HG02610 (cell line): ENCODE data around the gene GAS7.
"Not testable (repeated sequence)": the region's sequence is repeated elsewhere in the genome, so short reads cannot be mapped to it uniquely, and the experiment has no call there.

Source experiments
- ATAC-seq: cut with Tn5 transposase; IDR thresholded peaks from one replicate; pipeline ENCODE4 v1.9.1; 2021; ENCODE audit warnings: mild to moderate bottlenecking, moderate library complexity; ENCODE audit not compliant: unreplicated experiment

The GAS7 gene

GRCh38 chr17:9928601-9929333, 269.6 kb downstream of the GAS7 start:
- no peak for ATAC-seq

- no peak for ATAC-seq
These were observed 272.1 kb downstream of the GAS7 start for GRCh38 chr17:9926150-9926804.

GRCh38 chr17:9925457-9925856, 272.9 kb downstream of the GAS7 start:
- no peak for ATAC-seq

DNA sequence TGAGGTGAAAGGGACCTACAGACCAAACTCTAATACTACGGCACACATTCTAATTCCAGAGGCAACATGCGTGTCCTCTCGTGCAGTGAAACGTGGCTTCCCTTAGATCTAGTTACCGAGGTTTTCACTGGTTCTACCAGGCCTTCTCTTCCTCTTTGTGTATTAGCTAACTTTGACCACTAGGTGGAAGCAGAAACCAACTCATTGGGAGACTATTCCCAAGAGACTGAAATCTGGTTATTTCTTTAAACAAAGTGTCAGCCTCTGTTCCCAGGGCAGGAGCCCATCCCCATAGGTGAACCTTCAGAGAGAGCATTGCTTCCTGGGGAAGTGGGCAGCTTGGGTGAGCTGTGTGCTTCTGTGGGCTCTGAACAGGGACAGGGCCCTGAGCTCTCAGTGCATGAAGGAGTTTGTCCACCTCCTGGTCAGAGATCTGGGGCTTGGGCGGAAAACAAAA, 273.6 kb downstream of the GAS7 start:
- ATAC-seq: peak; percentile 51

DNA sequence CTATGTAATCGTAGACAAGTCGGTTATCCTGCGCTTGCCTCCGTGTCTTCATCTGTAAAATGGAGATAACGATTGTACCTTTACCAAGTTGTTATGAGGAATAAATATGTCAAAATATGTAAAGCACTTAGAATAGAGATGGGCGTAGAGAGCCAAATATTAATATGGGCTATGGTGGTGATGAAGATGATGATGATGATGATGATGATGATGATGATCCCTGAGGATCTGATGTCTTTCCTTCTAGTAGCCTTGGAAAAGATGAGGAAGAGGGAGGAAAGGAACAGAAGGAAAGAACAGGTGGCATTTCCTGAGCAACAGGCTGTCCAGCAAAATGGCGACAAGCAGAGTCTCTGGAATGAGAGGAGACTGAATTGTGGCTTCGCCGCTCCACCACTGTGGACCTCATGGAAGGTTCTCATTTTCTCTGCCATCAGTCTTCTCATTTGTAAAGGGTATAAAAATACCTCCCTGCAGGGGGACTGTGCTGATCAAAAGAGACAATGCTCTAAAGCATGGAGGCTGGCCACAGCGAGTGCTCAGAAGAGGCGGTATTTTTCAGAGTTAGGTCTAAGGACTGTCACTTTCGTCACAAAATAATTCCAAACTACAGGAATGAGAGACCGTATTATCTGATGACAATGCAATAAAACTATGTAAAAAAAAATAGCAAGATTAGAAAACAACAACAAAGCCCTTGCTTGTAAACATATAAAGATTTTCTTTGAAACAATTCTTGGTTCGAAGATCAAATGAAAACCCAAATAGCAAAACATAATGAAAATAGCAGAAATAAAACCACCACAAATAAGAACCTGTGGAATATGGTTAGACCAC, 276.2 kb downstream of the GAS7 start:
- no peak for ATAC-seq

DNA sequence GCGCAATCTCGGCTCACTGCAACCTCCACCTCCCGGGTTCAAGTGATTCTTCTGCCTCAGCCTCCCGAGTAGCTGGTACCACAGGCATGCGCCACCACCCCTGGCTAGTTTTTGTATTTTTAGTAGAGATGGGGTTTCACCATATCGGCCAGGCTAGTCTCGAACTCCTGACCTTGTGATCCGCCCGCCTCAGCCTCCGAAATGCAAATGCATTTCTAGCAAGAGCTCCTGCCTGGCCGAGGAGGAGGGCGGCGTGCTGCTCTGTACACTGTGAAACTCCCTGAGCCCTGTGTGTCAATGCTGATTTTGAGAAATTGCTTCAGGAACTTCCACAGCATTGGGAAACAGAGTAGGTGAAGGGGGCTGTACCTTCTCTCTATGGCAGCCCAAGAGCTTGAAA, 277.2 kb downstream of the GAS7 start:
- not testable (repeated sequence) for ATAC-seq

DNA sequence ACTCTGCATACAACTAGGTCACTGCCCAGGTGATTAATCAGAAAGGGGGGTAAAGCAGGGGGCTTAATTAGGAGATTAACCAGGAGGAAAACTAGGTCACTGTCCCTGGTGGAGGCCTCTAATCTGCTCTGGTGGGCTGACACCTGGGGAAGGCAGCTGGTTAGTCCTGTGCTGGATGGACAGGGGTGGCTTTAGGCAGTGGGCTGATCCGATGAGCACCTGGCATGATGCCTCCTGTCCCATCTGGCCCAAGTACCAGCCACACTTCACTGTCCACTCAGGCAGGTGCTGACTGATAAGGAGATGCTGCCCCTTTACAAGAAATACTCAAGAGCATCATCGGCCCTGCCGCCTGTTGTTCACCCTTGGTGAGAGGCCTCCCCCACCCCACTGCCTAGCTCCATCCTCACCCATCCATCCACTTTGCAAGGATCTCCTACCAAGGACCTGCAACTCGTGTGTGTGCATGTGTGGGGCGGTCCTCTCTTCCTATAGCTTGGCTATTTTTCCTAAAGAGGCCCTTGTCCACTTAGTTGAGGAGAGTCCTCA, 279.5 kb downstream of the GAS7 start:
- no peak for ATAC-seq

DNA sequence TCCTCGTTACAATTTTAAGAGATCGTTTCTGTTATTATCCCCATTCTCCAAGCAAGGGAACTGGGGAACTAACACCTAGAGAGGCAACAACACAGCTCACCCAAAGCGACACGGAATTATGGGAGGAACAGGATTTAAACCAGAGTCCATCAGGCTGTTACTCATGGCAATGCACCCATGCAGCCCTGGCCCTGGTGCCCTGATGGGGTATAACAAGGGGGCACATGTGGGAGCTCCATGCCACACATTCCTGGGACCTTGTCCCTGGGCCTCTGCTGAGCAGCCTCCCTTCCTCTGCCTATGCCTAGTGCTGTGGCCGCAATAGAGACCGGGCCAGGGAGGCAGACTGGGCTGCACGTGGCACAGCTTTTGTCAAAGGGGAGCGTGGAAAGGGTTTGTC, 280.1 kb downstream of the GAS7 start:
- no peak for ATAC-seq

- no peak for ATAC-seq
These were observed 280.6 kb downstream of the GAS7 start for GRCh38 chr17:9917801-9918200.

GRCh38 chr17:9917131-9917530, 281.3 kb downstream of the GAS7 start:
- no peak for ATAC-seq

- ATAC-seq: no peak
These were observed 282.3 kb downstream of the GAS7 start for GRCh38 chr17:9916108-9916507.

DNA sequence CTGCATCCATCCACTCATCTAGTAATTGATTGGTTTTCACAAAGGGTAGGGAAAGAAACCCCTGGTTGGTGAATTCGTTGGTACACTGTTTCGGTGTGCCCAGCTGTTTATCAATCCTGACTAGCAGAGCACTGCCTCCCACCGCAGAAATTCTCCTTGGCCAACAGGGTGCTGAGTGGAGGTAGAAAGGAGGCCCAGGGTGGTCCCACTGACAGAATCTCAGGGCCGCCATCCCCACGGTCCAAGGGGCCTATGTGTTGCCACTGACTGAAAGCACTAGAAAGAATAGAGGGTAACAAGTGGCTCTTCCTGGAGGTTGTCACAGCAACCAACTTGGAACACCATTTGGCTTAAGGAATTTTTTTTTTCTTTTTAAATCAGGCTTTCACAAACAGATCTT, 284.9 kb downstream of the GAS7 start:
- no peak for ATAC-seq

DNA sequence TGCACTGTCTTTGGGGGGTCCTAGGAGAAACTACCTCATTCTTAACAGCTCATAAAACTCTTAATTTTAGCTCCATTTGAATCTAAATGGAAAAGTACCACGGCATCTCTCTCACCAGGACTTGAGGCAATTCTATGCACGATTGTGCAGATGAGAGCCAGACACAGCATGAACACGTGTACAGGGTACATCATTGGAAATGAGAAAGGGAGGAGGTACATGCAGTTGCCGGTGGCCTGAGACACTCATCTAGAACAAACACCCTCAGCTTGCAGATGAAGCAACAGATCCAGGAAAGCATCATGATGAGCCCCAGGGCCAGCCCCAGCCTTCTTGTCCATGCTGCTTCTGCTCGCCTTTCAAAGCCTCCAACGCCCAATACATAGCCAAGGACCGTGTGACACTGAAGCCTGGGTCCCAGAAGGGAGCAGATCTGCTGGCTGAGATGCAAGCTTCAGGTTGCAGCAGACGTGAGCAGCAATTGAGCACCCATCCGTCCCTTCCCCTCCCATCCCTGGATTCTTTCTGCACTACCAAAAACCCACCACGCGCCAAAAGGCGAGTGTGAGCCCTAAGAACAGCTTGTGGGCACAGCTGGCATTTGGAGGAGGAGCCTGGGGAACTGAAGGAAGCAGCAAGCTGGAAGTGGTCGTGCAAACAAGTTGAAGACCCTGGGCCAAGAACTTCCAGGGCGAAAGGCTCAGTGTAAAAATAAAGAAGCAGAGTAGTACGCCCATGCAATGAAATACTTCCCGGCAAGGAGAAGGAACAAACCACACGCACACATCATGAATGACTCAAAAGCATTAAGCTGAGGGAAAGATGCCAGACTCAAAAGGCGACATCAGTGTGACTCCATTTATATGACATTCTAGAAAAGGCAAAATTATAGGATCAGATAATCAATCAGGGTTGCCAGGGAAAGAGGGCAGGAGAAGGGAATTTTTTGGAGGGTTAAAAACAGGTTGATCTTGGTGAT, 286.0 kb downstream of the GAS7 start:
- no peak for ATAC-seq

DNA sequence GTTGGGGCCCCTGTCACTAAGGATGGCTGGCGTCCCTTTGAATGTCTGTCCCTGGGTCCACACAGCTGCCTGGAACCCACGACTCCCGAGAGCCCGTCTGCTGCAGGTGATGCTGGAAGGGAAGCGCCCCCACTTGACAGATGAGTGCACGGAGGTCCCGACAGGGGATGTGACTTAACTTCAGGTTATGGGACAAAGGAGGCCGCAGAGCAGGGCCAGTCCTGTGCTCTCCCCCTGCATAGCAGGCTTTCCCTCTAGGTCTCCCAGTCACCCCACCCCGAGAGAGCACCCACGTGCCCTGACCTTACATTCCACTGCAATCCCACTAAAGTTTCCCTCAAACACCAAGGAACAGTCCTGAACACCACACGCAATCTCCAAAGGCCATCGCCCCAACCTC, 287.3 kb downstream of the GAS7 start:
- no peak for ATAC-seq

DNA sequence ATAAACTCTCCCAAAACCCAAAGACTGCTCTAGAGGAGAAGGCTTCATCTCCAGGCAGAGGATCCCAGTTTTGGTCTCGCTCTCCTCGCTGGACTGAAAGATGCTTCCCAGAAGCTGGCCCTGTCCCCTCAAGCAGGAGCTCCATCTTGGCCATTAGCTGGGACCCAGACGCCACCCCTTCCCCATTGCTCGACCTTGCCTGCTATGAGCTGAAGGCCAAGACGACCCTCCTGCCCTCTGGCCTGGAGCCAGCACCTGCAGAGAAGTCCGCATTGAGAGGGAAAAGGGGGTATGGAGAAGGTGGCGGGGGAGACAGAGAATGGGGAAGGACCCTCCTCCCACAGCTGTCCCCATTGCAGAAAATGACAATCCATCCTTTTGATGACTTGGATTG, 289.8 kb downstream of the GAS7 start:
- ATAC-seq: no peak

DNA sequence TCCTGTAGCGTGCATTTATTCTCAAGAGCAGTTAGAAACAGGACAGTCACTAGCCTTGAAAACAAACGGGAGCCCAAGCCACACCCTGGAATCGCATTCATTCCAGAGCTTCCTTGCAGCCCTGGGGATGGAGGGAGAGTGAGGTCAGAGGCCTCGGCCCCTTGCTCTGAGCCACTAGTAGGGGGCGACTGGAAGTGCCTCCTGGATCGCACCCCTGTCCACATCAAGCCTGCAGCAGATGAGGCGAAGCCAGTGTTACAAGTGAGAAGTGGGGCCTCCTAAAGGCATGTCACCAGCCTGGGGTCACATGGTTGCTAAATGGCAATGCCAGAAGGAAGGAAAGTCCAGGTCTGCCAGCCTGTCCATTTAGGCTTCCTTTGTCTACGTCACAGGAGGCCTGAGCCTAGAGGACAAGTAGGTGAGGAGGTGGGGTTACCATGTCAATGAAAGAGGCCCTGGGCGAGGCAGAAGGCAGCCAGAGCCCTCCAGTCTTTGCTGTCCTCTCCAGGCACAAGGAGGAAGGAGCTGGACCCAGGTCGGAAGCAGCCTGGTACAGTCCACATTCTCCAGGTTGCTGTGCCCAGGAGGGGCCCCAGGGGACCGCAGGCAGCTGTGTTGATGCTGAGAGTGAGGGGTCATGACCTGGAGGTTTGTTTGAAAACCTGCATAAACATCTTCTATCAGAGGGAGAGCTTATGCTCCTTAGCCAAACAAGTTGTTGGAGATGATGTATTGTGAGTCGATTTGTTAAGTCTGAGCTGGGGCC, 290.3 kb downstream of the GAS7 start:
- ATAC-seq: no peak

GRCh38 chr17:9907131-9907530, 291.3 kb downstream of the GAS7 start:
- no peak for ATAC-seq

GRCh38 chr17:9906616-9907015, 291.8 kb downstream of the GAS7 start:
- ATAC-seq: no peak

- no peak for ATAC-seq
These were observed 292.5 kb downstream of the GAS7 start for GRCh38 chr17:9905902-9906301.

DNA sequence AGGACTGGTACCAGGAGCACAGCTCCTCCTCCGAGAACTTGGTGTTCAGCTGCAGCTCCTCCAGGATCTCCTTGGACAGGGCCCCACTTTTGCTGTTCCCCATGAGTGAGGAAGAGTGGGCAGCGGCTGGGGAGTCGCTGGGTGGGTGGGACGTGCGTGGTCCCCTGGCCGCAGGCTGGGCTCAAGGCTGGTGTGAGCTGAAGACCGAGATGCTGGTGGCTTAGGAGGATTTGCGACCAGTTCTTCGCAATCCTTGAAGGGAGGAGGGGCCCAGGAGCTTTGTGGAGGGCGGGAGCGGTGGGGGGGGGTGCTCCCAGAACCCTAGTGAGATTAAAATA, 293.4 kb downstream of the GAS7 start, which contains the start of gene RCVRN:
Gene RCVRN, minus strand, starts transcription at position 194 of the 338 bp plus-strand sequence. Its CDS starts 91 bp downstream, at position 103.
- no peak for ATAC-seq
